NCI-H2171 treated with DMSO at 0.1 percent for 48 hours (cell line): ENCODE data around the gene LDAF1.
"Not testable (repeated sequence)": the region's sequence is repeated elsewhere in the genome, so short reads cannot be mapped to it uniquely, and the experiment has no call there.

Source experiments
- DNase-seq: peaks from one replicate; lab custom pipeline; 2025; lab: John Stamatoyannopoulos, UW

The LDAF1 gene

GRCh38 chr16:21162661-21163151 is 4.2 kb downstream of the LDAF1 start:
- peak; percentile 5 for DNase-seq

- DNase-seq: no peak
Measured at GRCh38 chr16:21163576-21163975, 5.1 kb downstream of the LDAF1 start.

DNA sequence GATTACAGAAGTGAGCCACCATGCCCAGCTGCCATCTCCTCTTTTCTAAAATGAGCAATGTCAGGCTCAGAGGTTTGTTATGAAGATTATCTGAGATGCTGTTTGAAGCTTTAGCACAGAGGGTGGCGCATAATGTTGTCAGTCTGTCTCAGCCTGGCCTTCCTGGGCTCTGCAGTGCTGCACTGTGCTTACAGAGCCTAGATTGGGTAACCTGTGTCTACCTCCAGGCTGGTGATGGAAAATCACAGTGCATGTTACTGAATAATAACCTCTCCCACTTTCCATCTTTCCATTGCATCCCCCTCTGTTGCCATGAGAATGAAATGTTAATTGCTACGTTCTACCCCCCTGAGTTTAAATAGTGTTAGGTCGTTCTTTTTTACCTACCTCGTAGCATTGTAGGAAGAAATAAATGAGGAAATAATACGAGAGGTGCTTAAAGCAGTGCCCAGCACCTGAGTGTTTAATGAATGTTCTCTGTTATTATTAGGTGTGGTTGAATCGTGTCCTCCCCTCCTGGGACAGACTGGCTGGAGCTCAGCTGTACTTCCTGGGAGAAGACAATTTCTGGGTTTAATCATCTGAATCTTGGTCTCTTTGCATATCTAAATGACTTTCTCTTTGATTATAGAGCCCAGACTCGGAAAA is 6.2 kb downstream of the LDAF1 start:
- no peak for DNase-seq

DNA sequence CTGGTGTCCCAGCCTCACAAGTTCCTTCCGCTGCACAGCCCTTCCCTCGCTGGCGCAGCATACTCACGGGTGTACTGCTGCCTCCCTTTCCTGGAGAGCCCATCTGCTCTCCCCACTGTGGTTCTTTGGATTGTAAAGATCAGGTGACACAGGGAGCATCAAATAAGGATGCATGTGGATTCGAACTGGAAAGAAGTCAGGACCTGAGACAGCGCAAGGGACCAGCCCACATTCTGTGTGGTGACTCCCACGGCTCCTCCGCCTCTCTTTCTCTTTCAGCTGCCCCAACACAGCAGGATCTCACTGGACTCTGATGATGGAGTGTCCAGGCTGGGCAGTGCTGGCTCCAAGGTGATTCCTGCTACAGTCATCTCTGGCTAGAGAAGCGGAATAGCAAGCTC is 8.1 kb downstream of the LDAF1 start:
- DNase-seq: peak; percentile 34

GRCh38 chr16:21167360-21167759 is 8.9 kb downstream of the LDAF1 start:
- DNase-seq: no peak

- no peak for DNase-seq
Measured at GRCh38 chr16:21167929-21168602, 9.6 kb downstream of the LDAF1 start.

- no peak for DNase-seq
Measured at GRCh38 chr16:21169249-21169981, 10.9 kb downstream of the LDAF1 start.

DNA sequence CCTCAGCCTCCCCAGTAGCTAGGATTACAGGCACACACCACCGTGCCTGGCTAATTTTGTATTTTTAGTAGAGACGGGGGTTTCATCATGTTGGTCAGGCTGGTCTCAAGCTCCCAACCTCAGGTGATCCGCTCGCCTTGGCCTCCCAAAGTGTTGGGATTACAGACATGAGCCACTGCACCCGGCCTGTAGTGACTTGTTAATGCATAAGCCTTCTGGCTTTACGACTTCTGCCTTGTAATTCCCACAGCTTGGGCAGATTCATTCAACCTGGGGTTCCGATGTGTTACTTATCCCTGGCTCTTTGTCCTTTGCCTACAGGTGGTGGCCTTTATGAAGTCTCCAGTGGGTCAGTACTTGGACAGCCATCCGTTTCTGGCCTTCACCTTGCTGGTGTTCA is 11.6 kb downstream of the LDAF1 start:
- not testable (repeated sequence) for DNase-seq

- no peak for DNase-seq
Measured at GRCh38 chr16:21172650-21173049, 14.2 kb downstream of the LDAF1 start.

DNA sequence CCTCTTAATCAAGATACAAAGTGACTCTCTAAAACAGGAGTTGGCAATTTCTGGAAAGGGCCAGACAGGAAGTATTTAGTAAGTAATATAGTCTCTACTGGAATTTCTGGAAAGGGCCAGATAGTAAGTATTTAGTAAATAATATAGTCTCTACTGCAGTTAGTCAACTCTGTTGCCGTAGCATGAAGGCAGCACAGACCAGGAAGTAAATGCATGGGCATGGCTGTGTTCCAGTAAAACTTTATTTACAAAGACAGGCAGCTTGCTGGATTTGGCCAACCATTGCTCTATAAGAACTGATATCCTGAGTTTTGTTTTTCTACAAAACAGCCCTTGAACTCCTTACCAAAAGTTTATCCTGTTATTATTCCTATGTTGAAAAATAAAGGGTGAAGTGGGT is 16.9 kb downstream of the LDAF1 start:
- DNase-seq: no peak

GRCh38 chr16:21179126-21179982 is 20.9 kb downstream of the LDAF1 start:
- no peak for DNase-seq

- no peak for DNase-seq
Measured at GRCh38 chr16:21179983-21180365, 21.5 kb downstream of the LDAF1 start.

GRCh38 chr16:21183995-21184394 is 25.5 kb downstream of the LDAF1 start:
- DNase-seq: no peak

- no peak for DNase-seq
Measured at GRCh38 chr16:21184834-21185233, 26.4 kb downstream of the LDAF1 start.

GRCh38 chr16:21185659-21186325 is 27.3 kb downstream of the LDAF1 start:
- DNase-seq: no peak

DNA sequence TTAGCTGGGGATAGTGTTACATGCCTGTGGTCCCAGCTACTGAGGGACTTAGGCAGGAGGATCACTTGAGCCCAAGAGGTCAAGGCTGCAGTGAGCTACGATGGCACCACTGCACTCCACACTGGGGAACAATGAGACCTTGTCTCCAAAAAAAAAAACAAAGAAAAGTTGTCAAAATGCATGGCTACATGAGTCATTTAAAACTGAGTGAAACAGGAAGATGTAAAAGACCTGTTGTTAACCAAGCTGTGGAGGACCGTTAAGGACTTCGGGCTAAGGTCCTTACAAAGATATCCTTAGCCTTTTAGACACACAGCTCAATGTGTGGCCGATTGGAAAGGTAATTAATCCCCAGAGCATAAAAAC is 27.8 kb downstream of the LDAF1 start:
- DNase-seq: no peak

- DNase-seq: no peak
Measured at GRCh38 chr16:21189311-21189710, 30.8 kb downstream of the LDAF1 start.

DNA sequence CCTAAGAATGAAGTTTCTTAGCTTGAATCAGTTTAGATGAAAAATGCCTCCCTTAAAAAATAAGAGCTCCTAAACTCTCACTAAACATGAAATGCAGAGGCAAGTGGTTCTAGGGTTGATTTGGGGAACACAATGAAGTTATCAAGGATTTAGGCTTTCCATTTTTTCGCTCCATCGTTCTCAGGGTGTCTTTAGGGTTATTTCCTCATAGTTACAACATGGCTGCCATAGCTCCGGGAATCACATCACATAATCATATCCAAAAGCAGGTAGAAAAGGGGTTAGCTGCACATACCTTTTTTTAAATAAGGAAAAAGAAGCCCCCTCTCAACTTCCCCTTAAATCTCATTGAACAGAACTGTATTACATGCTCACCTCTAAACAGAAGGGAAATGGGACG is 31.5 kb downstream of the LDAF1 start:
- DNase-seq: no peak

- no peak for DNase-seq
Measured at GRCh38 chr16:21190599-21190998, 32.1 kb downstream of the LDAF1 start.

- DNase-seq: no peak
Measured at GRCh38 chr16:21192991-21193390, 34.5 kb downstream of the LDAF1 start.

DNA sequence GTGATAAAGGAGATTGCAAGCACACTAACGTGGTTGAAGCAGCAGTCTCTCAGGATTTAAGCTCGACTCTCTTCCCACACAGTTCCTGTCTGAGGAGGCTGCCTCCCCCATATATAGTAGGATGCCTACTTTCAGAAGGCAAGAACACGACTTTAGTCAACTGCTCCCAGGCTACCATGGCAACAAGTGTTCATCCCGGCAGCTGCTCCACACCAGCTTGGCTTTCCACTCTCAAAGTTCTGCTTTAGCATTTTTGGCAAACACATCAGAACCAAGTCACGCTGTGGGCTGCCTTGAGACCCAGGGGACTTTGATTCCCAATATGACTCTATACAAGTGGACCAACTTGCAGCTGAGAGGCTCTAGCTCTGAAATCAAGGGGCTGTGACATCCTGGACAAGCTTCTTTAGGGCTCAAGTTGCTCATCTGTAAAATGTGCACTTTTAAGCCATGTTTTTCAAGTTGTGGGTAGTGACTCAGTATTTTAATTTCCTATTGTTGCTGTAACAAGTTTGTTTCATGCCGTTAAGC is 36.4 kb downstream of the LDAF1 start:
- DNase-seq: no peak
